ENCODE data around the gene FAM81A.

The FAM81A gene

DNA sequence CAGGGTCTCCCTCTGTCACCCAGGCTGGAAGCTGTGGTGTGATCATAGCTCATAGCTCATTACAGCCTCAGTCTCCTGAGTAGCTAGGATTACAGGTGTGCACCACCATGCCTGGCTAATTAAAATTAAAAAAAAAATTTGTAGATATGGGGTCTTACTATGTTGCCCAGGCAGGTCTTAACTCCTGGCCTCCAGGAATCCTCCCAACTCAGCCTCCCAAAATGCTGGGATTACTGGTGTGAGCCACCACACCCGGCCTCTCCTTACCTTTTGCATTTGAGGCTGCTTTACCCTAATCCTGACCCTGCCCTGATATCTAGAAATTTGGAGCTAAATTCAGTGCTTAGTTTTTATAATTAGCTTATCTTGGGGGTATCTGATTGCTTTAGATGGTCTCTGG, 90.4 kb downstream of the FAM81A start:
- ChIA-PET POLR2A (no interaction called here), CTCF (interaction anchor here (0.7 to 3.9 kb wide), 28 partner anchors 8 to 1797 kb away, joined by 3 to 20 read pairs (median 4); partner anchors contain the start of gene GCNT3)
- DNase-seq = no peak
- no peak overlapping the region for H3K27ac ChIP-seq (ENCODE audit: insufficient read depth in 1 of 2, low read depth in 1 of 2, low read length in 2 of 2, poor library complexity in 1 of 2, severe bottlenecking in 2 of 2)
- no CpG with 5 or more reads among the region's 1 CpG for WGBS (ENCODE audit: insufficient coverage)
- no peaks in the 10 kb centered on the region for H3K36me3 ChIP-seq (ENCODE audit: control insufficient read depth in 4 of 4, insufficient read depth in 4 of 4, low read length in 3 of 4)
- H3K4me1 ChIP-seq (ENCODE audit: control extremely low read depth in 1 of 4, control insufficient read depth in 4 of 4, insufficient read depth in 4 of 4, low read length in 3 of 4) = peaks cover 10 to 22% (median 17%) of the 10 kb centered on the region in 4 experiments
- H3K27me3 ChIP-seq (replicated peaks in 2 of 5; ENCODE audit: control insufficient read depth in 4 of 5, insufficient read depth in 5 of 5, low read length in 4 of 5) = peaks cover 0 to 2% (median 0%) of the 10 kb centered on the region in 5 experiments
- H3K4me3 ChIP-seq (ENCODE audit: control insufficient read depth in 1 of 7, extremely low read depth in 1 of 7, insufficient read depth in 4 of 7, low read depth in 2 of 7, low read length in 6 of 7) = no peak overlapping the region
- no peaks in the 10 kb centered on the region for H3K9me3 ChIP-seq (ENCODE audit: control extremely low read depth in 1 of 5, control insufficient read depth in 4 of 5, insufficient read depth in 2 of 5, low read depth in 1 of 5, low read length in 4 of 5)

- Histone ChIP-seq H3K27ac (ENCODE audit: insufficient read depth in 1 of 2, low read depth in 1 of 2, low read length in 2 of 2, poor library complexity in 1 of 2, severe bottlenecking in 2 of 2) (no peak overlapping the region), H3K36me3 (ENCODE audit: control insufficient read depth in 4 of 4, insufficient read depth in 4 of 4, low read length in 3 of 4) (no peaks in the 10 kb centered on the region), H3K9me3 (ENCODE audit: control extremely low read depth in 1 of 5, control insufficient read depth in 4 of 5, insufficient read depth in 2 of 5, low read depth in 1 of 5, low read length in 4 of 5) (no peaks in the 10 kb centered on the region), H3K4me3 (ENCODE audit: control insufficient read depth in 1 of 7, extremely low read depth in 1 of 7, insufficient read depth in 4 of 7, low read depth in 2 of 7, low read length in 6 of 7) (no peak overlapping the region), H3K27me3 (replicated peaks in 2 of 5; ENCODE audit: control insufficient read depth in 4 of 5, insufficient read depth in 5 of 5, low read length in 4 of 5) (peaks cover 0 to 2% (median 0%) of the 10 kb centered on the region in 5 experiments), H3K4me1 (ENCODE audit: control extremely low read depth in 1 of 4, control insufficient read depth in 4 of 4, insufficient read depth in 4 of 4, low read length in 3 of 4) (peaks cover 8 to 16% (median 13%) of the 10 kb centered on the region in 4 experiments)
- POLR2A ChIA-PET = no interaction called here
- DNase-seq = peak; percentile 66 to 72 (median 66)
- CTCF ChIA-PET = interaction anchor here (0.6 to 3.9 kb wide), 35 partner anchors 9 to 1798 kb away, joined by 3 to 20 read pairs (median 4); partner anchors contain the start of gene GCNT3
- WGBS (ENCODE audit: insufficient coverage) = 0% methylated on average over 7 of the region's 8 CpGs
Observed at GRCh38 chr15:59528961-59529402, 91.0 kb downstream of the FAM81A start.

- 61% methylated on average over 6 of the region's 9 CpGs for WGBS (ENCODE audit: insufficient coverage)
- Histone ChIP-seq H3K27me3 (replicated peaks in 2 of 5; ENCODE audit: control insufficient read depth in 4 of 5, insufficient read depth in 5 of 5, low read length in 4 of 5) (peaks cover 0 to 7% (median 0%) of the 10 kb centered on the region in 5 experiments), H3K9me3 (ENCODE audit: control extremely low read depth in 1 of 5, control insufficient read depth in 4 of 5, insufficient read depth in 2 of 5, low read depth in 1 of 5, low read length in 4 of 5) (no peaks in the 10 kb centered on the region), H3K4me1 (ENCODE audit: control extremely low read depth in 1 of 4, control insufficient read depth in 4 of 4, insufficient read depth in 4 of 4, low read length in 3 of 4) (peaks cover 0 to 8% (median 5%) of the 10 kb centered on the region in 4 experiments), H3K27ac (ENCODE audit: insufficient read depth in 1 of 2, low read depth in 1 of 2, low read length in 2 of 2, poor library complexity in 1 of 2, severe bottlenecking in 2 of 2) (no peak overlapping the region), H3K4me3 (ENCODE audit: control insufficient read depth in 1 of 7, extremely low read depth in 1 of 7, insufficient read depth in 4 of 7, low read depth in 2 of 7, low read length in 6 of 7) (no peak overlapping the region), H3K36me3 (ENCODE audit: control insufficient read depth in 4 of 4, insufficient read depth in 4 of 4, low read length in 3 of 4) (no peaks in the 10 kb centered on the region)
- ChIA-PET CTCF (interaction anchor here (1.3 to 3.9 kb wide), 5 partner anchors 33 to 574 kb away, joined by 3 to 19 read pairs (median 11); no protein-coding TSS in a partner anchor), POLR2A (no interaction called here)
- DNase-seq = peak in 1 of 3 donors; percentile 8
Observed at GRCh38 chr15:59531066-59531675, 93.2 kb downstream of the FAM81A start.

- DNase-seq = peak; percentile 64 to 73 (median 66)
- POLR2A ChIA-PET = no interaction called here
- Histone ChIP-seq H3K36me3 (ENCODE audit: control insufficient read depth in 4 of 4, insufficient read depth in 4 of 4, low read length in 3 of 4) (no peaks in the 10 kb centered on the region), H3K4me1 (ENCODE audit: control extremely low read depth in 1 of 4, control insufficient read depth in 4 of 4, insufficient read depth in 4 of 4, low read length in 3 of 4) (peaks cover 0 to 8% (median 5%) of the 10 kb centered on the region in 4 experiments), H3K4me3 (ENCODE audit: control insufficient read depth in 1 of 7, extremely low read depth in 1 of 7, insufficient read depth in 4 of 7, low read depth in 2 of 7, low read length in 6 of 7) (no peak overlapping the region), H3K27ac (ENCODE audit: insufficient read depth in 1 of 2, low read depth in 1 of 2, low read length in 2 of 2, poor library complexity in 1 of 2, severe bottlenecking in 2 of 2) (no peak overlapping the region), H3K27me3 (replicated peaks in 2 of 5; ENCODE audit: control insufficient read depth in 4 of 5, insufficient read depth in 5 of 5, low read length in 4 of 5) (peaks cover 0 to 7% (median 2%) of the 10 kb centered on the region in 5 experiments), H3K9me3 (ENCODE audit: control extremely low read depth in 1 of 5, control insufficient read depth in 4 of 5, insufficient read depth in 2 of 5, low read depth in 1 of 5, low read length in 4 of 5) (no peaks in the 10 kb centered on the region)
- CTCF ChIA-PET = interaction anchor here (1.1 to 2.3 kb wide), 22 partner anchors 9 to 286 kb away, joined by 3 to 22 read pairs (median 6); no protein-coding TSS in a partner anchor
- 4% methylated on average over 4 of the region's 8 CpGs for WGBS (ENCODE audit: insufficient coverage)
Observed at GRCh38 chr15:59532770-59533379, 94.9 kb downstream of the FAM81A start.

DNA sequence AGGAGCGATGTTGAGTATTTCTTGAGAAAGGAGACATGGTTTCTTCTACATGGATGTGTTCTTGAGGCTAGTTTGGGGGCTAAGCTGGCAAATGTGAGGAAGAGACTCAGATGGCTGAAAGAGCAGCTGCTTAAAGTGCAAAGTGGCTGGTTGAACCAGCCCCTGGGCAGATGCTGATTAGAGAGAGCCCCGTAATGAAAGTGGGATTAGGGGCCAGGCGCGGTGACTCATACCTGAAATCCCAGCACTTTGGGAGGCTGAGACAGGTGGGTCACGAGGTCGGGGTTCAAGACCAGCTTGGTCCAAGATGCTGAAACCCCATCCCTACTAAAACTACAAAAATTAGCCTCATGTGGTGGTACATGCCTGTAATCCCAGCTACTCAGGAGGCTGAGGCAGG, 98.6 kb downstream of the FAM81A start:
- DNase-seq = no peak
- Histone ChIP-seq H3K4me1 (ENCODE audit: control extremely low read depth in 1 of 4, control insufficient read depth in 4 of 4, insufficient read depth in 4 of 4, low read length in 3 of 4) (peaks cover 0 to 3% (median 1%) of the 10 kb centered on the region in 4 experiments), H3K36me3 (ENCODE audit: control insufficient read depth in 4 of 4, insufficient read depth in 4 of 4, low read length in 3 of 4) (no peaks in the 10 kb centered on the region), H3K9me3 (ENCODE audit: control extremely low read depth in 1 of 5, control insufficient read depth in 4 of 5, insufficient read depth in 2 of 5, low read depth in 1 of 5, low read length in 4 of 5) (no peaks in the 10 kb centered on the region), H3K27me3 (replicated peaks in 2 of 5; ENCODE audit: control insufficient read depth in 4 of 5, insufficient read depth in 5 of 5, low read length in 4 of 5) (peaks cover 0 to 7% (median 2%) of the 10 kb centered on the region in 5 experiments), H3K27ac (ENCODE audit: insufficient read depth in 1 of 2, low read depth in 1 of 2, low read length in 2 of 2, poor library complexity in 1 of 2, severe bottlenecking in 2 of 2) (no peak overlapping the region), H3K4me3 (ENCODE audit: control insufficient read depth in 1 of 7, extremely low read depth in 1 of 7, insufficient read depth in 4 of 7, low read depth in 2 of 7, low read length in 6 of 7) (no peak overlapping the region)
- POLR2A ChIA-PET = no interaction called here
- CTCF ChIA-PET = interaction anchor here (0.8 to 1.4 kb wide), 5 partner anchors 11 to 46 kb away, joined by 3 to 6 read pairs (median 3); no protein-coding TSS in a partner anchor
- 100% methylated on average over 1 of the region's 6 CpGs for WGBS (ENCODE audit: insufficient coverage)

DNA sequence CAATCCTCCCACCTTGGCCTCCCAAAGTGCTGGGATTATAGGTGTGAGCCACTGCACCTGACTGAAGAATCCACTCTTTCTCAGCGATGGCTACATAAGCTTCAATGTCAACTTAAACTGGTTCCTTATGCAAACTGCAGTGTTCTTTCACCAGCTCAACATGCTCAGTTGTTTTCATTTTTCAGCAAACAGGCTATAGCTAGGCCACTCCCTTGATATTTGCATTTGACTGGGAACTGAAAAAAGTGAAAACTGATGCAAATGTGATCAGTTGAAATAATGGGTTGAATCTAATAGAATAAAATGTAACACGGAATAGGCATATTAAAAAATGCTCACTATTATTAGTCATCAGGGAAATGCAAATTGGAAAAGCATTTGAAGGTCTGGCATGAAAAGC, 99.4 kb downstream of the FAM81A start:
- DNase-seq = no peak
- Histone ChIP-seq H3K27me3 (replicated peaks in 2 of 5; ENCODE audit: control insufficient read depth in 4 of 5, insufficient read depth in 5 of 5, low read length in 4 of 5) (peaks cover 0 to 4% (median 0%) of the 10 kb centered on the region in 5 experiments), H3K4me1 (ENCODE audit: control extremely low read depth in 1 of 4, control insufficient read depth in 4 of 4, insufficient read depth in 4 of 4, low read length in 3 of 4) (peaks cover 0 to 2% (median 0%) of the 10 kb centered on the region in 4 experiments), H3K27ac (ENCODE audit: insufficient read depth in 1 of 2, low read depth in 1 of 2, low read length in 2 of 2, poor library complexity in 1 of 2, severe bottlenecking in 2 of 2) (no peak overlapping the region), H3K36me3 (ENCODE audit: control insufficient read depth in 4 of 4, insufficient read depth in 4 of 4, low read length in 3 of 4) (no peaks in the 10 kb centered on the region), H3K4me3 (ENCODE audit: control insufficient read depth in 1 of 7, extremely low read depth in 1 of 7, insufficient read depth in 4 of 7, low read depth in 2 of 7, low read length in 6 of 7) (no peak overlapping the region), H3K9me3 (ENCODE audit: control extremely low read depth in 1 of 5, control insufficient read depth in 4 of 5, insufficient read depth in 2 of 5, low read depth in 1 of 5, low read length in 4 of 5) (no peaks in the 10 kb centered on the region)
- ChIA-PET POLR2A (no interaction called here), CTCF (interaction anchor here (0.6 kb wide), 1 partner anchor 562 kb away, joined by 3 read pairs; no protein-coding TSS in a partner anchor)
- 90% methylated on average over 1 of the region's 2 CpGs for WGBS (ENCODE audit: insufficient coverage)

- no peak for DNase-seq
- H3K4me1 ChIP-seq (ENCODE audit: control extremely low read depth in 1 of 4, control insufficient read depth in 4 of 4, insufficient read depth in 4 of 4, low read length in 3 of 4) = peaks cover 0 to 3% (median under 1%) of the 10 kb centered on the region in 4 experiments
- WGBS (ENCODE audit: insufficient coverage) = 100% methylated on average over 1 of the region's 3 CpGs
- no peaks in the 10 kb centered on the region for H3K9me3 ChIP-seq (ENCODE audit: control extremely low read depth in 1 of 5, control insufficient read depth in 4 of 5, insufficient read depth in 2 of 5, low read depth in 1 of 5, low read length in 4 of 5)
- no peaks in the 10 kb centered on the region for H3K36me3 ChIP-seq (ENCODE audit: control insufficient read depth in 4 of 4, insufficient read depth in 4 of 4, low read length in 3 of 4)
- CTCF ChIA-PET = interaction anchor here (1.2 kb wide), 1 partner anchor 103 kb away, joined by 3 read pairs; no protein-coding TSS in a partner anchor
- peaks cover 0 to 7% (median 0%) of the 10 kb centered on the region in 5 experiments for H3K27me3 ChIP-seq (replicated peaks in 2 of 5; ENCODE audit: control insufficient read depth in 4 of 5, insufficient read depth in 5 of 5, low read length in 4 of 5)
- no peak overlapping the region for H3K27ac ChIP-seq (ENCODE audit: insufficient read depth in 1 of 2, low read depth in 1 of 2, low read length in 2 of 2, poor library complexity in 1 of 2, severe bottlenecking in 2 of 2)
- POLR2A ChIA-PET = no interaction called here
- no peak overlapping the region for H3K4me3 ChIP-seq (ENCODE audit: control insufficient read depth in 1 of 7, extremely low read depth in 1 of 7, insufficient read depth in 4 of 7, low read depth in 2 of 7, low read length in 6 of 7)
Observed at GRCh38 chr15:59538494-59538893, 100.5 kb downstream of the FAM81A start.
